K562 (cell line): ENCODE results near the gene TOM1. TPM values are rescaled to one million over a fixed set of nuclear protein-coding genes. Genes with fewer than 3 reads are reported as not detected.

Source experiments
- CTCFL ChIP-seq: IDR thresholded peaks from 2 replicates; pipeline ENCODE4 v1.6.1; 2011; ENCODE audit warnings: borderline replicate concordance, low read depth, mild to moderate bottlenecking, moderate library complexity, low read length; ENCODE audit not compliant: insufficient read depth, poor library complexity, severe bottlenecking
- FOXP1 ChIP-seq: sonication (generic); formaldehyde crosslinking; IDR thresholded peaks from 2 replicates; pipeline ENCODE4 v1.8.0; 2022; ENCODE audit warnings: mild to moderate bottlenecking, missing genetic modification reagents
- MTA1 ChIP-seq: fragments of 450-650 bp; IDR thresholded peaks from 2 replicates; pipeline ENCODE4 v1.6.1; 2017; ENCODE audit warnings: borderline replicate concordance
- SMARCA5 ChIP-seq: fragments of 450-650 bp; IDR thresholded peaks from 2 replicates; pipeline ENCODE4 v1.6.1; 2016
- TCF7L2 ChIP-seq: fragments of 150-350 bp; IDR thresholded peaks from 2 replicates; pipeline ENCODE4 v1.6.1; 2016; ENCODE audit warnings: low read depth, mild to moderate bottlenecking, low read length, moderate library complexity
- ZNF175 ChIP-seq: fragments of 200-800 bp; sonication (Bioruptor generic); IDR thresholded peaks from 2 replicates; pipeline ENCODE4 v1.6.1; 2016; ENCODE audit warnings: low read depth, mild to moderate bottlenecking, missing genetic modification characterization, missing compliant biosample characterization
- ZNF217 ChIP-seq: sonication (generic); formaldehyde crosslinking; IDR thresholded peaks from 2 replicates; pipeline ENCODE4 v1.8.0; 2022; ENCODE audit warnings: mild to moderate bottlenecking, missing genetic modification reagents
- ZNF707 ChIP-seq: fragments of 250-450 bp; sonication (Bioruptor Pico); conservative IDR thresholded peaks from 2 replicates; pipeline ENCODE4 v1.8.0; 2022; ENCODE audit warnings: inconsistent platforms, mild to moderate bottlenecking, moderate library complexity
- ZNF79 ChIP-seq: fragments of 250-450 bp; sonication (Bioruptor Pico); IDR thresholded peaks from 2 replicates; pipeline ENCODE4 v1.4.0; 2020; ENCODE audit warnings: low read depth, mild to moderate bottlenecking, moderate library complexity
- polyA plus RNA-seq, 8 experiments: library from polyadenylated mRNA; depleted of rRNA in 4 of 8; stranded (reverse) in 5 of 8; unstranded in 3 of 8; fragments of >200 nt; fragmentation: Nextera tagmentation in 2 of 8; fragmentation: Illumina TruSeq in 1 of 8; extraction: Ambion mirVana in 2 of 8; extraction: Trizol in 1 of 8; gene quantifications; 2 replicates each; pipeline versions ENCODE4 v1.2.1 to v1.2.3, GENCODE V29; 2011 to 2014; ENCODE audit warnings: inconsistent platforms in 1 of 8, missing spikeins in 1 of 8
- total RNA-seq, 7 experiments: library from RNA; depleted of rRNA in 6 of 7; stranded (reverse); fragments of >200 nt in 6 of 7; fragmentation: Illumina TruSeq in 2 of 7; extraction: Trizol in 2 of 7; gene quantifications; 2 replicates each; pipeline versions ENCODE4 v1.2.1 to v1.2.3, GENCODE V29; 2011 to 2021; ENCODE audit warnings: low replicate concordance in 1 of 7
- TF ChIP-seq, protein P1 (sequence below): fragments of 450-650 bp; IDR thresholded peaks from 2 replicates; pipeline ENCODE4 v1.6.1; 2016; ENCODE audit warnings: missing biosample characterization, missing genetic modification characterization
- TF ChIP-seq, protein P2 (sequence below): fragments of 450-650 bp; IDR thresholded peaks from 2 replicates; pipeline ENCODE4 v1.6.1; 2018; ENCODE audit not compliant: partially characterized antibody
- TF ChIP-seq, protein P3 (sequence below): fragments of 450-650 bp; formaldehyde crosslinking; IDR thresholded peaks from 2 replicates; pipeline ENCODE4 v1.4.0; 2020; ENCODE audit warnings: mild to moderate bottlenecking, moderate library complexity
- TF ChIP-seq, protein P4 (sequence below): IDR thresholded peaks from 3 replicates; pipeline ENCODE4 v1.6.1; 2011; ENCODE audit warnings: borderline replicate concordance, mild to moderate bottlenecking, moderate library complexity; ENCODE audit not compliant: insufficient read length; ENCODE audit errors: extremely low read depth
- TF ChIP-seq, protein P5 (sequence below): sonication (generic); formaldehyde crosslinking; IDR thresholded peaks from 2 replicates; pipeline ENCODE4 v1.9.0; 2022; ENCODE audit warnings: mild to moderate bottlenecking, missing genetic modification reagents

TOM1 gene
- total and polyA plus RNA-seq, 9 of the 15 experiments (the other 6 are each of a cell fraction or from before 2014, with no cell fraction given): 0.64 to 20.6 (median 12.0) TPM

DNA sequence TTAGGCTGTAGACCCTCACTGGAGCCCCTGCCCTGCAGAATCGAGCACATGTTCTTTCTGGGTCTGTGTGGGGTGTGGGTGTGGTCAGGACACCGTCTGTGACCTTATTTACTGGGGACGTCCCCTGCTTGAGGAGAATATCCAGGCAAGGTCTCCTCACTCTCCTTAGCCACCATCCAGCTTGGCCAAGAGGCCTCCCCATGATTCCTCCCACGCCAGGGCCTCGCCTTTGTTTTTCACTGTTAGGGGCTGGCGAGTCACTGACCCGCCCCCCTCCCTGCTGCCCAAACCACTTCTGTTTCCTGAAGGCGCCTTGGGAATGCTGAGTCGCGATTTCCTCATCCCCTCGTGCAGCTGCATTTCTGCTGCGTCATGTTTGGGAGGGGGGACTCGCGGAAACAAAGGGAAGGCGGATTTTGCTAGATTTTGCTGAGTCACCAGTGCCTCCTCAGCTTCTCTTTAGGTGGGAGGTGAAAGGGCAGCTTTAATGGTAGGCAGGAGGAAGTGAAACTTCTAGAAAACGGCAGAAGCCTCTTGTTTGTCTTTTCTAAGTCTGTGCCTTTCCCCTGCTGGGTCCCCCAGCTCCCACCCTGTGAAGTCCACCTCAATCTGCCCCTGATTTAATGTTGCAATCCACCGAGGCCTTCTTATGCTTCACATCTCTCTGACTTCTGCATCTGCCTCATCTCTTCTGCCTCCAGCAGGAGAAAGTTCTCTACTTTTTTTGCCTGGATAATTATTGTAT is 77.2 kb downstream of the TOM1 start (continued):
- TF ChIP-seq, protein P1, sequence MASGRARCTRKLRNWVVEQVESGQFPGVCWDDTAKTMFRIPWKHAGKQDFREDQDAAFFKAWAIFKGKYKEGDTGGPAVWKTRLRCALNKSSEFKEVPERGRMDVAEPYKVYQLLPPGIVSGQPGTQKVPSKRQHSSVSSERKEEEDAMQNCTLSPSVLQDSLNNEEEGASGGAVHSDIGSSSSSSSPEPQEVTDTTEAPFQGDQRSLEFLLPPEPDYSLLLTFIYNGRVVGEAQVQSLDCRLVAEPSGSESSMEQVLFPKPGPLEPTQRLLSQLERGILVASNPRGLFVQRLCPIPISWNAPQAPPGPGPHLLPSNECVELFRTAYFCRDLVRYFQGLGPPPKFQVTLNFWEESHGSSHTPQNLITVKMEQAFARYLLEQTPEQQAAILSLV (tag): no peak
- TF ChIP-seq, protein P2, sequence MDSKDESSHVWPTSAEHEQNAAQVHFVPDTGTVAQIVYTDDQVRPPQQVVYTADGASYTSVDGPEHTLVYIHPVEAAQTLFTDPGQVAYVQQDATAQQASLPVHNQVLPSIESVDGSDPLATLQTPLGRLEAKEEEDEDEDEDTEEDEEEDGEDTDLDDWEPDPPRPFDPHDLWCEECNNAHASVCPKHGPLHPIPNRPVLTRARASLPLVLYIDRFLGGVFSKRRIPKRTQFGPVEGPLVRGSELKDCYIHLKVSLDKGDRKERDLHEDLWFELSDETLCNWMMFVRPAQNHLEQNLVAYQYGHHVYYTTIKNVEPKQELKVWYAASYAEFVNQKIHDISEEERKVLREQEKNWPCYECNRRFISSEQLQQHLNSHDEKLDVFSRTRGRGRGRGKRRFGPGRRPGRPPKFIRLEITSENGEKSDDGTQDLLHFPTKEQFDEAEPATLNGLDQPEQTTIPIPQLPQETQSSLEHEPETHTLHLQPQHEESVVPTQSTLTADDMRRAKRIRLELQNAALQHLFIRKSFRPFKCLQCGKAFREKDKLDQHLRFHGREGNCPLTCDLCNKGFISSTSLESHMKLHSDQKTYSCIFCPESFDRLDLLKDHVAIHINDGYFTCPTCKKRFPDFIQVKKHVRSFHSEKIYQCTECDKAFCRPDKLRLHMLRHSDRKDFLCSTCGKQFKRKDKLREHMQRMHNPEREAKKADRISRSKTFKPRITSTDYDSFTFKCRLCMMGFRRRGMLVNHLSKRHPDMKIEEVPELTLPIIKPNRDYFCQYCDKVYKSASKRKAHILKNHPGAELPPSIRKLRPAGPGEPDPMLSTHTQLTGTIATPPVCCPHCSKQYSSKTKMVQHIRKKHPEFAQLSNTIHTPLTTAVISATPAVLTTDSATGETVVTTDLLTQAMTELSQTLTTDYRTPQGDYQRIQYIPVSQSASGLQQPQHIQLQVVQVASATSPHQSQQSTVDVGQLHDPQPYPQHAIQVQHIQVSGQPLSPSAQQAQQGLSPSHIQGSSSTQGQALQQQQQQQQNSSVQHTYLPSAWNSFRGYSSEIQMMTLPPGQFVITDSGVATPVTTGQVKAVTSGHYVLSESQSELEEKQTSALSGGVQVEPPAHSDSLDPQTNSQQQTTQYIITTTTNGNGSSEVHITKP: peak; percentile 51
- TF ChIP-seq ZNF79 (CRISPR knock-in tag) (0 out of 2 replicates have a peak, but pooled peaks have one; percentile 37), ZNF217 (CRISPR knock-in tag) (no peak), ZNF707 (CRISPR knock-in tag) (no peak), MTA1 (peak; percentile 81), CTCFL (no peak), ZNF175 (CRISPR knock-in tag) (peak; percentile 63; the same call in 1 of the 2 replicates), FOXP1 (no peak), SMARCA5 (no peak), TCF7L2 (no peak)
- TF ChIP-seq, protein P3, sequence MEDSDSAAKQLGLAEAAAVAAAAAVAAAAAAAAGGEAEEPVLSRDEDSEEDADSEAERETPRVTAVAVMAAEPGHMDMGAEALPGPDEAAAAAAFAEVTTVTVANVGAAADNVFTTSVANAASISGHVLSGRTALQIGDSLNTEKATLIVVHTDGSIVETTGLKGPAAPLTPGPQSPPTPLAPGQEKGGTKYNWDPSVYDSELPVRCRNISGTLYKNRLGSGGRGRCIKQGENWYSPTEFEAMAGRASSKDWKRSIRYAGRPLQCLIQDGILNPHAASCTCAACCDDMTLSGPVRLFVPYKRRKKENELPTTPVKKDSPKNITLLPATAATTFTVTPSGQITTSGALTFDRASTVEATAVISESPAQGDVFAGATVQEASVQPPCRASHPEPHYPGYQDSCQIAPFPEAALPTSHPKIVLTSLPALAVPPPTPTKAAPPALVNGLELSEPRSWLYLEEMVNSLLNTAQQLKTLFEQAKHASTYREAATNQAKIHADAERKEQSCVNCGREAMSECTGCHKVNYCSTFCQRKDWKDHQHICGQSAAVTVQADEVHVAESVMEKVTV (CRISPR knock-in tag): no peak
- TF ChIP-seq, protein P4, sequence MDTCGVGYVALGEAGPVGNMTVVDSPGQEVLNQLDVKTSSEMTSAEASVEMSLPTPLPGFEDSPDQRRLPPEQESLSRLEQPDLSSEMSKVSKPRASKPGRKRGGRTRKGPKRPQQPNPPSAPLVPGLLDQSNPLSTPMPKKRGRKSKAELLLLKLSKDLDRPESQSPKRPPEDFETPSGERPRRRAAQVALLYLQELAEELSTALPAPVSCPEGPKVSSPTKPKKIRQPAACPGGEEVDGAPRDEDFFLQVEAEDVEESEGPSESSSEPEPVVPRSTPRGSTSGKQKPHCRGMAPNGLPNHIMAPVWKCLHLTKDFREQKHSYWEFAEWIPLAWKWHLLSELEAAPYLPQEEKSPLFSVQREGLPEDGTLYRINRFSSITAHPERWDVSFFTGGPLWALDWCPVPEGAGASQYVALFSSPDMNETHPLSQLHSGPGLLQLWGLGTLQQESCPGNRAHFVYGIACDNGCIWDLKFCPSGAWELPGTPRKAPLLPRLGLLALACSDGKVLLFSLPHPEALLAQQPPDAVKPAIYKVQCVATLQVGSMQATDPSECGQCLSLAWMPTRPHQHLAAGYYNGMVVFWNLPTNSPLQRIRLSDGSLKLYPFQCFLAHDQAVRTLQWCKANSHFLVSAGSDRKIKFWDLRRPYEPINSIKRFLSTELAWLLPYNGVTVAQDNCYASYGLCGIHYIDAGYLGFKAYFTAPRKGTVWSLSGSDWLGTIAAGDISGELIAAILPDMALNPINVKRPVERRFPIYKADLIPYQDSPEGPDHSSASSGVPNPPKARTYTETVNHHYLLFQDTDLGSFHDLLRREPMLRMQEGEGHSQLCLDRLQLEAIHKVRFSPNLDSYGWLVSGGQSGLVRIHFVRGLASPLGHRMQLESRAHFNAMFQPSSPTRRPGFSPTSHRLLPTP: no peak
- TF ChIP-seq, protein P5, sequence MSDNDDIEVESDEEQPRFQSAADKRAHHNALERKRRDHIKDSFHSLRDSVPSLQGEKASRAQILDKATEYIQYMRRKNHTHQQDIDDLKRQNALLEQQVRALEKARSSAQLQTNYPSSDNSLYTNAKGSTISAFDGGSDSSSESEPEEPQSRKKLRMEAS (CRISPR knock-in tag): peak; percentile 55
